HepG2 (cell line): Measurements from ENCODE around the gene GNG12. TPM values are rescaled to one million over a fixed set of nuclear protein-coding genes. Genes with fewer than 3 reads are reported as not detected.

Experiments
- EP300 ChIP-seq, 3 experiments: sonication (generic) in 1 of 3; formaldehyde crosslinking in 1 of 3; IDR thresholded peaks; 2 replicates each; pipeline versions ENCODE4 v1.5.1 to v1.6.1; 2011 to 2020; ENCODE audit warnings: low read depth in 2 of 3, low read length in 2 of 3, borderline replicate concordance in 1 of 3, improper control_type of control experiment in 1 of 3, mild to moderate bottlenecking in 1 of 3, missing genetic modification reagents in 1 of 3, moderate library complexity in 1 of 3
- FOXM1 ChIP-seq: sonication (generic); formaldehyde crosslinking; IDR thresholded peaks from 2 replicates; pipeline ENCODE4 v1.5.0; 2020; ENCODE audit warnings: missing genetic modification reagents
- KDM1A ChIP-seq: IDR thresholded peaks from 2 replicates; pipeline ENCODE4 v1.6.1; 2016; ENCODE audit warnings: missing compliant biosample characterization
- MEF2D ChIP-seq: sonication (generic); formaldehyde crosslinking; IDR thresholded peaks from 2 replicates; pipeline ENCODE4 v1.5.1; 2020; ENCODE audit warnings: mild to moderate bottlenecking, missing genetic modification reagents
- NR2F1 ChIP-seq, 2 experiments: fragments of 450-650 bp in 1 of 2; formaldehyde crosslinking in 1 of 2; IDR thresholded peaks; 2 replicates each; pipeline versions ENCODE4 v1.5.0 to v1.6.1; 2016 to 2020; ENCODE audit warnings: mild to moderate bottlenecking in 1 of 2, missing compliant biosample characterization in 1 of 2, missing genetic modification reagents in 1 of 2, moderate library complexity in 1 of 2
- NR2F2 ChIP-seq: IDR thresholded peaks from 2 replicates; pipeline ENCODE4 v1.6.1; 2012; ENCODE audit warnings: low read depth, inconsistent platforms, borderline replicate concordance
- RBM22 ChIP-seq: fragments of 200-400 bp; formaldehyde crosslinking; optimal IDR thresholded peaks from 2 replicates; pipeline ENCODE3; 2017; ENCODE audit warnings: mild to moderate bottlenecking, low read length, moderate library complexity
- ZNF136 ChIP-seq: sonication (generic); formaldehyde crosslinking; IDR thresholded peaks from 2 replicates; pipeline ENCODE4 v1.8.1; 2022; ENCODE audit warnings: low read depth, mild to moderate bottlenecking, moderate library complexity, missing genetic modification reagents
- ZNF235 ChIP-seq: sonication (generic); formaldehyde crosslinking; IDR thresholded peaks from 2 replicates; pipeline ENCODE4 v1.8.1; 2023; ENCODE audit warnings: mild to moderate bottlenecking, missing genetic modification reagents, borderline replicate concordance
- ZNF451 ChIP-seq: sonication (generic); formaldehyde crosslinking; IDR thresholded peaks from 2 replicates; pipeline ENCODE4 v1.5.0; 2020; ENCODE audit warnings: mild to moderate bottlenecking, missing genetic modification reagents
- ZNF510 ChIP-seq: sonication (generic); formaldehyde crosslinking; IDR thresholded peaks from 2 replicates; pipeline ENCODE4 v1.4.0; 2020; ENCODE audit warnings: low read depth, mild to moderate bottlenecking, missing genetic modification reagents
- ZNF557 ChIP-seq: sonication (generic); formaldehyde crosslinking; IDR thresholded peaks from 2 replicates; pipeline ENCODE4 v1.4.0; 2020; ENCODE audit warnings: missing genetic modification reagents
- ZNF703 ChIP-seq: sonication (generic); formaldehyde crosslinking; IDR thresholded peaks from 2 replicates; pipeline ENCODE4 v1.5.1; 2020; ENCODE audit warnings: missing genetic modification reagents, mild to moderate bottlenecking, moderate library complexity, borderline replicate concordance
- polyA plus RNA-seq, 8 experiments: library from polyadenylated mRNA; depleted of rRNA in 3 of 8; stranded (reverse) in 7 of 8; unstranded in 1 of 8; fragments of >200 nt; fragmentation: Illumina TruSeq in 4 of 8; extraction: Trizol in 4 of 8; gene quantifications; 2 replicates each; pipeline versions ENCODE4 v1.2.1 to v1.2.3, GENCODE V29; 2011 to 2016; ENCODE audit warnings: low read depth in 4 of 8, missing spikeins in 1 of 8, mixed read lengths in 1 of 8; ENCODE audit not compliant: insufficient read depth in 1 of 8
- total RNA-seq, 5 experiments: library from RNA; depleted of rRNA; stranded (reverse); fragments of >200 nt; fragmentation: Illumina TruSeq; extraction: Trizol; gene quantifications; 2 replicates each; pipeline ENCODE4 v1.2.3, GENCODE V29; 2016; ENCODE audit warnings: low read depth in 1 of 5
- TF ChIP-seq, protein P1 (sequence below): sonication (generic); formaldehyde crosslinking; IDR thresholded peaks from 2 replicates; pipeline ENCODE4 v1.4.0; 2020; ENCODE audit warnings: missing genetic modification reagents
- TF ChIP-seq, protein P2 (sequence below): sonication (generic); formaldehyde crosslinking; IDR thresholded peaks from 2 replicates; pipeline ENCODE4 v1.5.0; 2020; ENCODE audit warnings: mild to moderate bottlenecking, missing genetic modification reagents, borderline replicate concordance

Gene GNG12
- total and polyA plus RNA-seq, 2 of the 13 experiments (the other 11 are each of a cell fraction or from before 2014, with no cell fraction given) = 0.11 TPM

DNA sequence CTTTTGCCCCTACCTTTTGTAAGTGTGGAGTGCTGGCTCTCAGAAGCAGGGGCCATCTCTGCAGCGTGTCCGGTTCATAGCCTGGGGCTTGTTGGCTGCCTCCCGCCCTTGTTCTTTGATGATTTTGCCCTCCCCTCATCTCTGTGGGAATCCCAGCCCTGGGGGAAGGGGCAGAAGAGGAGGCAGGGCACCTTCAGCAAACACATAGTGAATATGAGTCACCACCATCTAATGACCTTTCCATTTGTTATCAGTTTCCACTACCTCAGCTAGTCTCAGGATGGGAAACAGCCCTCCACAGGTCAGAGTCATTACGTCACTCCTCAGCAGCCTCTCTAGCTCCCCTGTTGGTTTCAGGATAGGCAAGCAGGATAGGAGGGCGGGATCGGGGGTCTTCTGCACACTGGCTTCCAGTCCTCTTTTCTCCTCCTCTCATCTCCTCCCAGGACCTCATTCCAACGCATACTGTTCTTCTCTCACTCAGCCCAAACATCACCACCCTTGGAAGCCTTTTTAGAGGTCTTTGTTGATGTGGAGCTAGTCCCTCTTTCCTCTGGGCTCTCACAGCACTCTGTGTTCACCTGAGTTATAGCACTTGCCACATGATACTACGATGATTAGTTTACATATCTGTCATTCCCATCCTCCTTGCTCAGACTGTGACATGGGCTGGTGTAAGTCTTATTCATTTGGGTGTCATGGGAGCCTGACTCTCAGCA, 132.4 kb downstream of the GNG12 start (continued):
- TF ChIP-seq ZNF703 (CRISPR knock-in tag) = no peak
- TF ChIP-seq ZNF451 (CRISPR knock-in tag) = no peak
- TF ChIP-seq EP300 (IDR thresholded peaks at IDR 0.05; ENCODE audit: low read depth in 2 of 2, low read length in 2 of 2) = peak; percentile 77 to 85; a peak in 2 of 4 replicates
- TF ChIP-seq EP300 (CRISPR knock-in tag; IDR thresholded peaks at IDR 0.05; ENCODE audit: borderline replicate concordance) = peak; percentile 89
- no peak for TF ChIP-seq ZNF510
- peak; percentile 38; the same call in 1 of the 2 replicates for TF ChIP-seq MEF2D (CRISPR knock-in tag)
- no peak for TF ChIP-seq ZNF235 (CRISPR knock-in tag)
- TF ChIP-seq, protein P1, sequence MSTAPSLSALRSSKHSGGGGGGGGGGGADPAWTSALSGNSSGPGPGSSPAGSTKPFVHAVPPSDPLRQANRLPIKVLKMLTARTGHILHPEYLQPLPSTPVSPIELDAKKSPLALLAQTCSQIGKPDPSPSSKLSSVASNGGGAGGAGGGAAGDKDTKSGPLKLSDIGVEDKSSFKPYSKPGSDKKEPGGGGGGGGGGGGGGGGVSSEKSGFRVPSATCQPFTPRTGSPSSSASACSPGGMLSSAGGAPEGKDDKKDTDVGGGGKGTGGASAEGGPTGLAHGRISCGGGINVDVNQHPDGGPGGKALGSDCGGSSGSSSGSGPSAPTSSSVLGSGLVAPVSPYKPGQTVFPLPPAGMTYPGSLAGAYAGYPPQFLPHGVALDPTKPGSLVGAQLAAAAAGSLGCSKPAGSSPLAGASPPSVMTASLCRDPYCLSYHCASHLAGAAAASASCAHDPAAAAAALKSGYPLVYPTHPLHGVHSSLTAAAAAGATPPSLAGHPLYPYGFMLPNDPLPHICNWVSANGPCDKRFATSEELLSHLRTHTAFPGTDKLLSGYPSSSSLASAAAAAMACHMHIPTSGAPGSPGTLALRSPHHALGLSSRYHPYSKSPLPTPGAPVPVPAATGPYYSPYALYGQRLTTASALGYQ (CRISPR knock-in tag) = peak; percentile 80; the same call in 1 of the 2 replicates
- TF ChIP-seq ZNF557 (CRISPR knock-in tag) = 0 out of 2 replicates have a peak, but pooled peaks have one; percentile 32
- TF ChIP-seq RBM22 = no peak
- no peak for TF ChIP-seq ZNF136 (CRISPR knock-in tag)
- peak; percentile 85; the same call in 1 of the 2 replicates for TF ChIP-seq KDM1A
- TF ChIP-seq, protein P2, sequence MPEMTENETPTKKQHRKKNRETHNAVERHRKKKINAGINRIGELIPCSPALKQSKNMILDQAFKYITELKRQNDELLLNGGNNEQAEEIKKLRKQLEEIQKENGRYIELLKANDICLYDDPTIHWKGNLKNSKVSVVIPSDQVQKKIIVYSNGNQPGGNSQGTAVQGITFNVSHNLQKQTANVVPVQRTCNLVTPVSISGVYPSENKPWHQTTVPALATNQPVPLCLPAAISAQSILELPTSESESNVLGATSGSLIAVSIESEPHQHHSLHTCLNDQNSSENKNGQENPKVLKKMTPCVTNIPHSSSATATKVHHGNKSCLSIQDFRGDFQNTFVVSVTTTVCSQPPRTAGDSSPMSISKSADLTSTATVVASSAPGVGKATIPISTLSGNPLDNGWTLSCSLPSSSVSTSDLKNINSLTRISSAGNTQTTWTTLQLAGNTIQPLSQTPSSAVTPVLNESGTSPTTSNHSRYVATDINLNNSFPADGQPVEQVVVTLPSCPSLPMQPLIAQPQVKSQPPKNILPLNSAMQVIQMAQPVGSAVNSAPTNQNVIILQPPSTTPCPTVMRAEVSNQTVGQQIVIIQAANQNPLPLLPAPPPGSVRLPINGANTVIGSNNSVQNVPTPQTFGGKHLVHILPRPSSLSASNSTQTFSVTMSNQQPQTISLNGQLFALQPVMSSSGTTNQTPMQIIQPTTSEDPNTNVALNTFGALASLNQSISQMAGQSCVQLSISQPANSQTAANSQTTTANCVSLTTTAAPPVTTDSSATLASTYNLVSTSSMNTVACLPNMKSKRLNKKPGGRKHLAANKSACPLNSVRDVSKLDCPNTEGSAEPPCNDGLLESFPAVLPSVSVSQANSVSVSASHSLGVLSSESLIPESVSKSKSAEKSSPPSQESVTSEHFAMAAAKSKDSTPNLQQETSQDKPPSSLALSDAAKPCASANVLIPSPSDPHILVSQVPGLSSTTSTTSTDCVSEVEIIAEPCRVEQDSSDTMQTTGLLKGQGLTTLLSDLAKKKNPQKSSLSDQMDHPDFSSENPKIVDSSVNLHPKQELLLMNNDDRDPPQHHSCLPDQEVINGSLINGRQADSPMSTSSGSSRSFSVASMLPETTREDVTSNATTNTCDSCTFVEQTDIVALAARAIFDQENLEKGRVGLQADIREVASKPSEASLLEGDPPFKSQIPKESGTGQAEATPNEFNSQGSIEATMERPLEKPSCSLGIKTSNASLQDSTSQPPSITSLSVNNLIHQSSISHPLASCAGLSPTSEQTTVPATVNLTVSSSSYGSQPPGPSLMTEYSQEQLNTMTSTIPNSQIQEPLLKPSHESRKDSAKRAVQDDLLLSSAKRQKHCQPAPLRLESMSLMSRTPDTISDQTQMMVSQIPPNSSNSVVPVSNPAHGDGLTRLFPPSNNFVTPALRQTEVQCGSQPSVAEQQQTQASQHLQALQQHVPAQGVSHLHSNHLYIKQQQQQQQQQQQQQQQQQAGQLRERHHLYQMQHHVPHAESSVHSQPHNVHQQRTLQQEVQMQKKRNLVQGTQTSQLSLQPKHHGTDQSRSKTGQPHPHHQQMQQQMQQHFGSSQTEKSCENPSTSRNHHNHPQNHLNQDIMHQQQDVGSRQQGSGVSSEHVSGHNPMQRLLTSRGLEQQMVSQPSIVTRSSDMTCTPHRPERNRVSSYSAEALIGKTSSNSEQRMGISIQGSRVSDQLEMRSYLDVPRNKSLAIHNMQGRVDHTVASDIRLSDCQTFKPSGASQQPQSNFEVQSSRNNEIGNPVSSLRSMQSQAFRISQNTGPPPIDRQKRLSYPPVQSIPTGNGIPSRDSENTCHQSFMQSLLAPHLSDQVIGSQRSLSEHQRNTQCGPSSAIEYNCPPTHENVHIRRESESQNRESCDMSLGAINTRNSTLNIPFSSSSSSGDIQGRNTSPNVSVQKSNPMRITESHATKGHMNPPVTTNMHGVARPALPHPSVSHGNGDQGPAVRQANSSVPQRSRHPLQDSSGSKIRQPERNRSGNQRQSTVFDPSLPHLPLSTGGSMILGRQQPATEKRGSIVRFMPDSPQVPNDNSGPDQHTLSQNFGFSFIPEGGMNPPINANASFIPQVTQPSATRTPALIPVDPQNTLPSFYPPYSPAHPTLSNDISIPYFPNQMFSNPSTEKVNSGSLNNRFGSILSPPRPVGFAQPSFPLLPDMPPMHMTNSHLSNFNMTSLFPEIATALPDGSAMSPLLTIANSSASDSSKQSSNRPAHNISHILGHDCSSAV = no peak
- peak; percentile 73 to 83 for TF ChIP-seq NR2F1 (CRISPR knock-in tag; IDR thresholded peaks at IDR 0.05)
- peak; percentile 66 for TF ChIP-seq NR2F2
- TF ChIP-seq FOXM1 (CRISPR knock-in tag) = no peak
